Activated CD8-positive, alpha-beta memory T cell treated with anti-CD3 and anti-CD28 coated beads for 36 hours (primary cell): ENCODE results near the gene MZB1. TPM values are rescaled to one million over a fixed set of nuclear protein-coding genes. Genes with fewer than 3 reads are reported as not detected.
"Not testable (repeated sequence)": the region's sequence is repeated elsewhere in the genome, so short reads cannot be mapped to it uniquely, and the experiment has no call there.

Source experiments
- CTCF ChIA-PET: fragments of 350-600 bp; sonication (Branson Sonifier 250); formaldehyde crosslinking; loops from one replicate; lab custom pipeline; 2021; ENCODE audit warnings: antibody characterized with exemption; lab: Charles Lee
- POLR2A ChIA-PET: fragments of 350-600 bp; sonication (Branson Sonifier 250); formaldehyde crosslinking; loops from one replicate; lab custom pipeline; 2021; ENCODE audit warnings: antibody characterized with exemption; lab: Charles Lee
- total RNA-seq, 2 experiments: library from RNA; stranded (reverse); gene quantifications; one replicate each; pipeline ENCODE4 v1.2.3, GENCODE V29; 2021

Gene MZB1
- total RNA-seq, 2 experiments from 2014 or later: 16.0 to 20.2 TPM

GRCh38 chr5:139415221-139415861 is 25.6 kb upstream of the MZB1 start:
- ChIA-PET CTCF (interaction anchor here (1.1 to 3.5 kb wide), 6 partner anchors 9 to 122 kb away, joined by 3 to 18 read pairs (median 5); partner anchors contain the start of gene MATR3), POLR2A (interaction anchor here (0.9 to 1.4 kb wide), 6 partner anchors 24 to 148 kb away, joined by 3 to 6 read pairs (median 3); partner anchors contain the start of genes DNAJC18 and UBE2D2)

GRCh38 chr5:139414581-139415130 is 24.9 kb upstream of the MZB1 start:
- ChIA-PET POLR2A (interaction anchor here (0.6 to 1.2 kb wide), 4 partner anchors 10 to 148 kb away, joined by 3 to 6 read pairs (median 3); no protein-coding TSS in a partner anchor), CTCF (interaction anchor here (1.1 to 3.5 kb wide), 8 partner anchors 10 to 121 kb away, joined by 3 to 18 read pairs (median 4); partner anchors contain the start of genes MATR3 and PROB1)

- ChIA-PET POLR2A (interaction anchor here (0.6 to 1.2 kb wide), 2 partner anchors 11 to 72 kb away, joined by 3 to 6 read pairs; no protein-coding TSS in a partner anchor), CTCF (interaction anchor here (0.6 to 3.5 kb wide), 10 partner anchors 10 to 212 kb away, joined by 3 to 18 read pairs (median 3); partner anchors contain the start of genes MATR3, PROB1 and SPATA24)
Measured at GRCh38 chr5:139413963-139414362, 24.2 kb upstream of the MZB1 start.

- CTCF ChIA-PET: interaction anchor here (0.7 to 1.5 kb wide), 2 partner anchors 47 to 213 kb away, joined by 3 to 5 read pairs; no protein-coding TSS in a partner anchor
- POLR2A ChIA-PET: no interaction called here
Measured at GRCh38 chr5:139413153-139413552, 23.4 kb upstream of the MZB1 start.

DNA sequence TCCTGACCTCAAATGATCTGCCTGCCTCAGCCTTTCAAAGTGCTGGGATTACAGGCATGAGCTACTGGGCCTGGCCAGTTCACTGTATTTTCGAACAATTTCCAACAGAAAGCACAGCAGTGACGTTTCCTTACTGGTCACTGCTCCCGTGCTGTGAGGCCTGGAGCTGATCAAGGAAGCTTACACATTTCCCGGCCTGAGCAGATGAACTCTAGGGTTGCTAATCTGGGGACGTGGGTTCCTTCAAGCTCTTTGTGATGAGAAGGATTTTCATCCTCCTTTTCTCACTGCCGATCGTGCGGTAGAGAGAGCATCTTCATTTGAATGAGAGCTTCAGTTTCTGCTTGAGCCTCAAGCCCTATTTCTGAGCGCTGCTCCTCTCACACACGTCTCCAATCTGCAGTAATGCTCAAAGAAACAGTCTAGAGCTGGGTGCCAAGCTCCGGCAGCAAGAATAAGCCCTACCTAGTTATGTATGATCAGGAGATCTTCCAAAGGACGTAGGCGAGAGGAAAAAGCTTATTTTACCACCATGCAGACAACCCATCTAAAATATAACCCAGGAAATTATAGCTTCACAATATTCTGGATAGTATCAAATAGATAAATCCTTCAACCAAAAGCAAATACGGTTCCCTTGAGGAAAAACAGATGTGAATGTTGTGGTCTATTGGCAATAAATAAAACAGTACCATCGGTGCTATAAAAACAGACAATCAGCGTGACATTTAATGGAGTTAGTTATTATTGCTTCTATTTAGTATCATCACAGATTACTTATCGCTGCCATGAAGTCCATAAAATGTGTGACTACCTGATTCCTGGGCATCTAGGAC is 21.5 kb upstream of the MZB1 start:
- CTCF ChIA-PET: interaction anchor here (1.1 to 1.5 kb wide), 3 partner anchors 10 to 12 kb away, joined by 3 to 5 read pairs (median 4); no protein-coding TSS in a partner anchor
- POLR2A ChIA-PET: no interaction called here

DNA sequence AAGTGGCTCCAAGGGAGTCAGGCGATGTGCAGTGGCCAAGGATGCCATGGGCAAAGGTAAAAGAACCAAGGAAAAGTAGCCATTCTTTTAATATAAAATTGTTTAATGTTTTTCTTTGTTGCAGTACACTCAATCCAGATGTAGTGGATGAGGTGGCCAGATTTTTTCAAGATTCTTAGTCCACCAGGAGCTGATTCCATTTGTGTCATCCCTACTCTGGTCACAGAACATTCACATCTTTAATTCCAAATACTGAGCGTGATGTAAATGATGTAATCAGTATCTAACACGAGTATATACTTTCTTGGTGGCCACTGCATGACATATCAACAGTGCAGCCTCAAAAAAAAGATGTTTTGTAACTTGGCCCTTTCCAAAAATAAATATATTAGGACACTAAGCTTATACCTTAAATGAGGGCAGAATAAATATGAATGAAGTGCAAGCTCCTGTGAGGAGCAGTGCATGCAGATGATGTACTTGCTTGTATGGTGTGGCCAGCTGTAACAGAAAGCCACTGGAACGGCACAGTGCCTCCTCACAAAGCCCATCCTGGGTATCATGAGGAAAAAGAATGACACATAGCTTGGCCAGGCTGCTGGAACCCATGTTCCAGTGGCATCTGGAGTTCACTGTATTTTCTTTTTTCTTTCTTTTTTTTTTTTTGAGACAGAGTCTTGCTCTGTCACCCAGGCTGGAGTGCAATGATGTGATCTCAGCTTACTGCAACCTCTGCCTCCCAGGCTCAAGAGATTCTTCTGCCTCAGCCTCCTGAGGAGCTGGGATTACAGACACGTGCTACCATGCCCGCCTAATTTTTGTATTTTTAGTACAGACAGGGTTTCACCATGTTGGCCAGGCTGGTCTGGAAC is 20.6 kb upstream of the MZB1 start:
- ChIA-PET POLR2A (interaction anchor here (0.6 kb wide), 1 partner anchor 48 kb away, joined by 4 read pairs; no protein-coding TSS in a partner anchor), CTCF (interaction anchor here (0.8 to 1.8 kb wide), 3 partner anchors 12 to 150 kb away, joined by 3 to 5 read pairs (median 4); no protein-coding TSS in a partner anchor)

DNA sequence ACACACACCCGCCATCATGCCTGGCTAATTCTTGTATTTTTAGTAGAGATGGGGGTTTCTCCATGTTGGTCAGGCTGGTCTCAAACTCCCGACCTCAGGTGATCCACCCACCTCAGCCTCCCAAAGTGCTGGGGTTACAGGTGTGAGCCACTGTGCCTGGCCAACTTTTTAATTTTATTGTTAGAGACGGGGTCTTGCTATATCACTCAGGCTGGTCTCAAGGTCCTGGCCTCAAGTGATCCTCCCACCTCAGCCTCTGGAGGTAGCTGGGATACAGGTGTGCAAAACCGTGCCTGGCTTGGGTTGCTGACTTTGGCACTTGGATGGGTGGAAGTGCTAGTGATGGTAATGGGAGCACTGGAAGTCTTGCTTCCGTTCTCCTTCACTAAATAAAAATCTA is 19.4 kb upstream of the MZB1 start:
- POLR2A ChIA-PET: not testable (repeated sequence)
- CTCF ChIA-PET: interaction anchor here (1.8 kb wide), 1 partner anchor 15 kb away, joined by 4 read pairs; no protein-coding TSS in a partner anchor

GRCh38 chr5:139408191-139408590 is 18.5 kb upstream of the MZB1 start:
- CTCF ChIA-PET: interaction anchor here (1.8 kb wide), 1 partner anchor 14 kb away, joined by 4 read pairs; no protein-coding TSS in a partner anchor
- POLR2A ChIA-PET: no interaction called here

- CTCF ChIA-PET: interaction anchor here (1.8 kb wide), 1 partner anchor 12 kb away, joined by 7 read pairs; no protein-coding TSS in a partner anchor
Measured at GRCh38 chr5:139407517-139407916, 17.8 kb upstream of the MZB1 start.

DNA sequence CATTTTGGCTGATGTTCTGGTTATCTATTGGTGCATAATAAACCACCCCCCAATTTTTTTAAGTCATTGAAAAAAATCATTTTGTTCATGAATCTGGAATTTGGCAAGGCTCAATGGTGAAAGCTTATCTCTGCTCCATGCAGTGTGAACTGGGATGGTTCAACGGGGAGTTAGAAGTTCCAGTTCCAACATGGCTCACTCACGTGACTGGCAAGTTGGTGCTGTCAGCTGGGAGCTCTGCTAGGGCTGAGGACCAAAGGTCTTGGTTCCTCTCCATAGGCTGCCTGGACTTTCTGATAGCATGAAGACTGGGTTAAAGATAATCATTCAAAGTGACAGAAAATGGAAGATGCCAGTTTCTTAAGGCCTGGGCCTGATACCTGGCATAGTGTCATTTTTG is 17.2 kb upstream of the MZB1 start:
- ChIA-PET CTCF (interaction anchor here (1.0 to 1.8 kb wide), 3 partner anchors 9 to 15 kb away, joined by 3 to 7 read pairs (median 5); no protein-coding TSS in a partner anchor), POLR2A (no interaction called here)

More at GRCh38 chr5:139407517-139407916, 17.8 kb upstream of the MZB1 start:
- POLR2A ChIA-PET: no interaction called here

DNA sequence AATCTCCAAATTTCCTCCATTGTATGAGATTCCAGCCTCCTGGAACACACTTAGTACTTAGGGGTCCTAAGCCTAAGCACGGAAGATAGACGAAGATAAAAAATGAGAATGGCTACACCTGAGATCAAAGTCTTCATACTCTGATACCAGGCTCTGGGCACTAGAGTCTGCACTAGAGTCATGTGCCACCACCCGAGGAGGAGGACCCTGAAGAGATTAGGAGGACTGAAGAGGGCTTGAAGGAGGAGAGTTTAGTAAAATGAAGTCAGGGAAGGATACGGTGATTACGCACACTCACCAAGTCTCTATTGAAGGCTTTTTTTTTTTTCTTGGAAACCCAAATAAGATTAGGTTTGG is 14.7 kb upstream of the MZB1 start:
- ChIA-PET CTCF (interaction anchor here (0.6 to 3.9 kb wide), 4 partner anchors 9 to 167 kb away, joined by 3 to 23 read pairs (median 6); no protein-coding TSS in a partner anchor), POLR2A (interaction anchor here (0.9 to 1.5 kb wide), 3 partner anchors 13 to 78 kb away, joined by 3 to 8 read pairs (median 3); no protein-coding TSS in a partner anchor)

- ChIA-PET POLR2A (interaction anchor here (0.6 to 1.5 kb wide), 6 partner anchors 12 to 157 kb away, joined by 3 to 8 read pairs (median 3); partner anchors contain the start of genes DNAJC18, PAIP2 and UBE2D2), CTCF (interaction anchor here (0.6 to 3.9 kb wide), 5 partner anchors 10 to 168 kb away, joined by 3 to 23 read pairs (median 4); no protein-coding TSS in a partner anchor)
Measured at GRCh38 chr5:139403787-139404483, 14.2 kb upstream of the MZB1 start, which contains the start of gene SPATA24. SPATA24 (minus strand) TSS chr5:139404089; CDS start chr5:139404060, 29 bp downstream.

GRCh38 chr5:139403418-139403786 is 13.7 kb upstream of the MZB1 start:
- CTCF ChIA-PET: interaction anchor here (0.8 to 3.9 kb wide), 4 partner anchors 9 to 135 kb away, joined by 3 to 23 read pairs (median 6); no protein-coding TSS in a partner anchor

DNA sequence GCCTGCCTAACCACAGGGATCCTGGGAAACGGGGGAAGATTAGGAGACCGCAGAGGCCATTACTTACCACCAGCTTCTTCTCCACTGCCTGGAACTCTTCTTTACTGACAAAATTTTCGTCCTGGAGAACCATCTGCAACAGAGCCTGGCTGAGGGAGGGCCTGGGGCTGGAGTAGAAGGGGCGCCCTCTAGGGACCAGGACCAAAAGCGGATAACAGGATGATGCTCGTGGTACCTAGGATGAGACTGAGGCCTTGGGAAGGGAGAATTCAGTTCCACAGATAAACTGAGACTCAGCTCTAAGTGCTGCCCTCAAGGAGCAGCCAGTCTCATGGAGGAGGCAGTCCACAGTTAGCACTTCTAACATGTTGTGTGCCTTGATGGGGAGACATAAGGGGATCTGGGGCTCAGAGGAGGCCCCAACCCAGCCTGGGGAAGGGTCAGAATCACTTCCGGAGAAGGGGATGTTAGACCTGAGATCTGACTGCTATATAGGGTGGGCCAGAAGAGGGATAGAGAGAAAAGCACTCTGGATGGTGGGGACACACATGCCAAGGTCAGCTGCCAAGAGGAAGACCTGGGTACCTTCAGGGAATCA is 12.9 kb upstream of the MZB1 start:
- POLR2A ChIA-PET: interaction anchor here (1.2 kb wide), 2 partner anchors 61 to 158 kb away, joined by 3 to 4 read pairs; partner anchors contain the start of genes PAIP2 and UBE2D2
- CTCF ChIA-PET: interaction anchor here (0.7 to 3.9 kb wide), 7 partner anchors 11 to 231 kb away, joined by 3 to 23 read pairs (median 3); partner anchors contain the start of gene MZB1

More at GRCh38 chr5:139403418-139403786, 13.7 kb upstream of the MZB1 start:
- POLR2A ChIA-PET: interaction anchor here (0.6 to 1.5 kb wide), 6 partner anchors 12 to 158 kb away, joined by 3 to 8 read pairs (median 3); partner anchors contain the start of genes DNAJC18, PAIP2 and UBE2D2

DNA sequence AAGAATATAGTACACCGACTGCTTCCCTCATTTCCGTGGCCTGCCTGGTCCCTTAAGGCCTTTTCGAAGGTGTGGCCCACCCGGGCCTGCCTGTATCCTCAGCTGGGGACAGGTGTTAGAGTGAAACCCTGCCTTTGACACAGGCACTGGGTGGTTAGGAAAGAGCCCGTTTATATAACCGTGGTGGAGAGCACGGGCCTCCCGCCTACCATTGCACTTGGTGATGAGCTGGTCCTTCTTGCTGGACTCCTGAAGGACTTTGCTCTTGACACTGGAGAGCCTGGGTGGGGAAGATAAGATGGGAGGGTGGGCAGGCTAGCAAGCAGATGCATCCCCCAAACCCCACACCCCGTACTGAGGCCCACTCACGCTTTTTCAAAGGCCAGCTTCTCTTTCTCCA is 11.8 kb upstream of the MZB1 start:
- ChIA-PET CTCF (interaction anchor here (1.0 to 3.9 kb wide), 5 partner anchors 9 to 54 kb away, joined by 3 to 23 read pairs (median 3); no protein-coding TSS in a partner anchor), POLR2A (interaction anchor here (0.6 to 0.7 kb wide), 2 partner anchors 59 to 145 kb away, joined by 3 read pairs; partner anchors contain the start of gene PAIP2)
